ENCODE results near the gene RINT1.
"Not testable (repeated sequence)": the region's sequence is repeated elsewhere in the genome, so short reads cannot be mapped to it uniquely, and the experiment has no call there.

The RINT1 gene

GRCh38 chr7:105599080-105599479, 67.1 kb downstream of the RINT1 start:
- H3K4me1 ChIP-seq (ENCODE audit: control insufficient read depth, insufficient read depth, low read length, poor library complexity, severe bottlenecking); H3K4me3 ChIP-seq (ENCODE audit: extremely low read depth, insufficient read depth, low read length, poor library complexity, severe bottlenecking); H3K36me3 ChIP-seq (ENCODE audit: control insufficient read depth, insufficient read depth, low read length); H3K27ac ChIP-seq (ENCODE audit: low read depth, low read length, severe bottlenecking); H3K9me3 ChIP-seq (ENCODE audit: control insufficient read depth, low read length): not testable (repeated sequence)
- 97% methylated on average over 5 to 6 of the region's 8 CpGs for WGBS, 2 experiments (ENCODE audit: insufficient coverage in 2 of 2)

- no peaks in the 10 kb centered on the region for H3K9me3 ChIP-seq (ENCODE audit: control insufficient read depth, low read length)
- no peak overlapping the region for H3K4me3 ChIP-seq (ENCODE audit: extremely low read depth, insufficient read depth, low read length, poor library complexity, severe bottlenecking)
- peaks cover 6% of the 10 kb centered on the region for H3K4me1 ChIP-seq (ENCODE audit: control insufficient read depth, insufficient read depth, low read length, poor library complexity, severe bottlenecking)
- no peaks in the 10 kb centered on the region for H3K36me3 ChIP-seq (ENCODE audit: control insufficient read depth, insufficient read depth, low read length)
- WGBS, 2 experiments (ENCODE audit: insufficient coverage in 2 of 2) = 78 to 100% methylated on average over 2 of the region's 3 CpGs
- H3K27ac ChIP-seq (ENCODE audit: low read depth, low read length, severe bottlenecking) = no peak overlapping the region
Observed at GRCh38 chr7:105599551-105599950, 67.5 kb downstream of the RINT1 start.

GRCh38 chr7:105600720-105601550, 68.9 kb downstream of the RINT1 start:
- Histone ChIP-seq H3K36me3 (ENCODE audit: control insufficient read depth, insufficient read depth, low read length) (no peaks in the 10 kb centered on the region), H3K4me1 (ENCODE audit: control insufficient read depth, insufficient read depth, low read length, poor library complexity, severe bottlenecking) (peaks cover 6% of the 10 kb centered on the region), H3K27ac (ENCODE audit: low read depth, low read length, severe bottlenecking) (no peak overlapping the region), H3K9me3 (ENCODE audit: control insufficient read depth, low read length) (no peaks in the 10 kb centered on the region), H3K4me3 (ENCODE audit: extremely low read depth, insufficient read depth, low read length, poor library complexity, severe bottlenecking) (no peak overlapping the region)
- WGBS, 2 experiments (ENCODE audit: insufficient coverage in 2 of 2) = 82 to 91% methylated on average over 10 of the region's 14 CpGs

GRCh38 chr7:105602325-105603305, 70.6 kb downstream of the RINT1 start:
- Histone ChIP-seq H3K27ac (ENCODE audit: low read depth, low read length, severe bottlenecking) (no peak overlapping the region), H3K36me3 (ENCODE audit: control insufficient read depth, insufficient read depth, low read length) (no peaks in the 10 kb centered on the region), H3K4me3 (ENCODE audit: extremely low read depth, insufficient read depth, low read length, poor library complexity, severe bottlenecking) (no peak overlapping the region), H3K4me1 (ENCODE audit: control insufficient read depth, insufficient read depth, low read length, poor library complexity, severe bottlenecking) (peaks cover 6% of the 10 kb centered on the region), H3K9me3 (ENCODE audit: control insufficient read depth, low read length) (no peaks in the 10 kb centered on the region)
- 87 to 92% methylated on average over 10 to 18 of the region's 19 CpGs for WGBS, 2 experiments (ENCODE audit: insufficient coverage in 2 of 2)

- no peak overlapping the region for H3K4me3 ChIP-seq (ENCODE audit: extremely low read depth, insufficient read depth, low read length, poor library complexity, severe bottlenecking)
- no peaks in the 10 kb centered on the region for H3K4me1 ChIP-seq (ENCODE audit: control insufficient read depth, insufficient read depth, low read length, poor library complexity, severe bottlenecking)
- WGBS, 2 experiments (ENCODE audit: insufficient coverage in 2 of 2) = 97 to 98% methylated on average over 5 to 7 of the region's 8 CpGs
- H3K36me3 ChIP-seq (ENCODE audit: control insufficient read depth, insufficient read depth, low read length) = peaks cover 8% of the 10 kb centered on the region
- H3K9me3 ChIP-seq (ENCODE audit: control insufficient read depth, low read length) = no peaks in the 10 kb centered on the region
- no peak overlapping the region for H3K27ac ChIP-seq (ENCODE audit: low read depth, low read length, severe bottlenecking)
Observed at GRCh38 chr7:105610165-105610930, 78.3 kb downstream of the RINT1 start.

GRCh38 chr7:105611856-105612775, 80.1 kb downstream of the RINT1 start:
- peaks cover 12% of the 10 kb centered on the region for H3K36me3 ChIP-seq (ENCODE audit: control insufficient read depth, insufficient read depth, low read length)
- H3K4me1 ChIP-seq (ENCODE audit: control insufficient read depth, insufficient read depth, low read length, poor library complexity, severe bottlenecking) = no peaks in the 10 kb centered on the region
- no peaks in the 10 kb centered on the region for H3K9me3 ChIP-seq (ENCODE audit: control insufficient read depth, low read length)
- no peak overlapping the region for H3K4me3 ChIP-seq (ENCODE audit: extremely low read depth, insufficient read depth, low read length, poor library complexity, severe bottlenecking)
- no peak overlapping the region for H3K27ac ChIP-seq (ENCODE audit: low read depth, low read length, severe bottlenecking)
- WGBS, 2 experiments (ENCODE audit: insufficient coverage in 2 of 2) = 90 to 94% methylated on average over 10 to 15 of the region's 16 CpGs

GRCh38 chr7:105612806-105613205, 80.8 kb downstream of the RINT1 start:
- H3K36me3 ChIP-seq (ENCODE audit: control insufficient read depth, insufficient read depth, low read length) = peaks cover 12% of the 10 kb centered on the region
- no peak overlapping the region for H3K27ac ChIP-seq (ENCODE audit: low read depth, low read length, severe bottlenecking)
- H3K9me3 ChIP-seq (ENCODE audit: control insufficient read depth, low read length) = no peaks in the 10 kb centered on the region
- WGBS, 2 experiments (ENCODE audit: insufficient coverage in 2 of 2) = 91% methylated on average over 6 of the region's 9 CpGs; no CpG with 5 or more reads in 1 of the 2 experiments
- H3K4me3 ChIP-seq (ENCODE audit: extremely low read depth, insufficient read depth, low read length, poor library complexity, severe bottlenecking) = no peak overlapping the region
- no peaks in the 10 kb centered on the region for H3K4me1 ChIP-seq (ENCODE audit: control insufficient read depth, insufficient read depth, low read length, poor library complexity, severe bottlenecking)

GRCh38 chr7:105613611-105614330, 81.8 kb downstream of the RINT1 start:
- WGBS, 2 experiments (ENCODE audit: insufficient coverage in 2 of 2) = 95 to 96% methylated on average over 31 to 32 of the region's 32 CpGs
- H3K4me1 ChIP-seq (ENCODE audit: control insufficient read depth, insufficient read depth, low read length, poor library complexity, severe bottlenecking) = no peaks in the 10 kb centered on the region
- no peak overlapping the region for H3K4me3 ChIP-seq (ENCODE audit: extremely low read depth, insufficient read depth, low read length, poor library complexity, severe bottlenecking)

GRCh38 chr7:105614341-105614840, 82.4 kb downstream of the RINT1 start:
- Histone ChIP-seq H3K4me1 (ENCODE audit: control insufficient read depth, insufficient read depth, low read length, poor library complexity, severe bottlenecking) (no peaks in the 10 kb centered on the region), H3K36me3 (ENCODE audit: control insufficient read depth, insufficient read depth, low read length) (peaks cover 20% of the 10 kb centered on the region), H3K4me3 (ENCODE audit: extremely low read depth, insufficient read depth, low read length, poor library complexity, severe bottlenecking) (no peak overlapping the region), H3K9me3 (ENCODE audit: control insufficient read depth, low read length) (no peaks in the 10 kb centered on the region), H3K27ac (ENCODE audit: low read depth, low read length, severe bottlenecking) (no peak overlapping the region)
- WGBS, 2 experiments (ENCODE audit: insufficient coverage in 2 of 2) = 97% methylated on average over 14 to 20 of the region's 20 CpGs

More at GRCh38 chr7:105613611-105614330, 81.8 kb downstream of the RINT1 start:
- no peaks in the 10 kb centered on the region for H3K9me3 ChIP-seq (ENCODE audit: control insufficient read depth, low read length)
- no peak overlapping the region for H3K27ac ChIP-seq (ENCODE audit: low read depth, low read length, severe bottlenecking)
- peaks cover 17% of the 10 kb centered on the region for H3K36me3 ChIP-seq (ENCODE audit: control insufficient read depth, insufficient read depth, low read length)
